ENCODE results near the gene TFDP1. TPM values are rescaled to one million over a fixed set of nuclear protein-coding genes. Genes with fewer than 3 reads are reported as not detected.

Gene TFDP1
- total RNA-seq, 2 experiments from 2014 or later = 17.6 to 20.0 TPM

- intact Hi-C loops (cut with DNase I, micrococcal nuclease) = no loop called here
- peak in 3 of 14 experiments; percentile 5 to 66 (median 57) for DNase-seq
Measured at GRCh38 chr13:113607056-113607888, 22.7 kb downstream of the TFDP1 start.

DNA sequence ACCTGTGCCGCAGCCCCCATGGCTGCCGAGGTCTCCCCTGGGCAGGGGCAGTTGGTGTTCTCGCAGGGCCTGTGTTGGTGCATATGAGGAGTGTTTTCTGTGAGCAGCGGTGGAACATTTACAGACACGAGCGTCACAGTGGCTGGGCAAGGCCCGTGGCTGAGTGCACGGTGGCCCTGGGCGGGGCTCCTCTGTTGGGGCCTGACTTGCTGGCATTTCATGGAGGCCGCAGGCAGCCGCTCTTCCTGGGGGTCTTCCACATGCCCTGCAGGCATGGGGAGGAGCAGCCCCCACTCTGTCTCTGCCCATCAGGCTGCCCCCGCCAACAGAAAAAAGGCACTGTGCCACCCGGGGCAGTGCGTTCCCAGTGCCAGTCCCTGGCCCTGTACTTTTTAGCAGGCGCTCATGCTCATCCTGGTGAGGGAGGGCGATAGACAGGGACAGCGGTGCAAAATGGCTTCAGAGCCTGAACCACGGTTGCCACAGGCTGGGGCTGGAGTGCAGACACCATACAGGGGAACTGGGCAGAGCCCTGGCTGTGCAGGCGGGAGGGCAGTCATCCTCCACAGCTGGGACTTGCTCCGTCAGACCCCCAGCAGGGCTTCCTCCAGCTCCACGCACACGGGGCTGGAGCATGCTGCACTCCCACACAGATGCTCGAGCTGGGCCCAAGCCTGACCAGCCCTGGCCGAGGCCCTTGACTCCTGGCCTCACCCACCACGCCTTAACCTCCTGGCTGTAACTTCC, 23.5 kb downstream of the TFDP1 start:
- POLR2A ChIA-PET = no interaction called here
- H3K27me3 Mint-ChIP-seq = no peaks in the 10 kb centered on the region
- DNase-seq (no peak), ATAC-seq (ENCODE audit: poor library complexity) (no peak)
- peaks cover 5% of the 10 kb centered on the region for H3K4me1 Mint-ChIP-seq (ENCODE audit: low read depth)
- intact Hi-C loops (cut with DNase I, micrococcal nuclease) = no loop called here
- Histone ChIP-seq H3K4me1 (ENCODE audit: insufficient read depth, low read length) (no peaks in the 10 kb centered on the region), H3K9me3 (ENCODE audit: control insufficient read depth in 1 of 2, insufficient read depth in 1 of 2, low read length in 2 of 2) (no peaks in the 10 kb centered on the region), H3K36me3 (ENCODE audit: insufficient read depth, low read length) (no peaks in the 10 kb centered on the region), H3K27ac (ENCODE audit: low read depth in 1 of 2, low read length in 2 of 2) (no peak overlapping the region), H3K27me3 (ENCODE audit: control insufficient read depth in 1 of 2, insufficient read depth in 2 of 2, low read length in 2 of 2) (no peaks in the 10 kb centered on the region), H3K4me3 (ENCODE audit: low read length) (no peak overlapping the region)
- no peak for TF ChIP-seq CTCF (IDR thresholded peaks at IDR 0.05)
- CTCF ChIA-PET = no interaction called here
- peaks cover 24% of the 10 kb centered on the region for H3K36me3 Mint-ChIP-seq (ENCODE audit: low read depth)
- no peaks in the 10 kb centered on the region for H3K9me3 Mint-ChIP-seq
- no peak overlapping the region for H3K4me3 Mint-ChIP-seq
- no peak overlapping the region for H3K27ac Mint-ChIP-seq

More at GRCh38 chr13:113607056-113607888, 22.7 kb downstream of the TFDP1 start:
- ATAC-seq (ENCODE audit: poor library complexity) = peak; percentile 29
- Histone ChIP-seq H3K27me3 (ENCODE audit: control insufficient read depth in 1 of 2, insufficient read depth in 2 of 2, low read length in 2 of 2) (no peaks in the 10 kb centered on the region), H3K27ac (ENCODE audit: low read depth in 1 of 2, low read length in 2 of 2) (no peak overlapping the region), H3K4me1 (ENCODE audit: insufficient read depth, low read length) (no peaks in the 10 kb centered on the region), H3K36me3 (ENCODE audit: insufficient read depth, low read length) (no peaks in the 10 kb centered on the region), H3K9me3 (ENCODE audit: control insufficient read depth in 1 of 2, insufficient read depth in 1 of 2, low read length in 2 of 2) (no peaks in the 10 kb centered on the region), H3K4me3 (ENCODE audit: low read length) (no peak overlapping the region)
- Mint-ChIP-seq H3K4me1 (ENCODE audit: low read depth) (peaks cover 5% of the 10 kb centered on the region), H3K27me3 (no peaks in the 10 kb centered on the region), H3K4me3 (no peak overlapping the region), H3K36me3 (ENCODE audit: low read depth) (peaks cover 20% of the 10 kb centered on the region), H3K27ac (no peak overlapping the region), H3K9me3 (no peaks in the 10 kb centered on the region)
- ChIA-PET POLR2A (no interaction called here), CTCF (no interaction called here)
- TF ChIP-seq CTCF (IDR thresholded peaks at IDR 0.05) = no peak

GRCh38 chr13:113608967-113609533, 24.5 kb downstream of the TFDP1 start:
- H3K4me1 ChIP-seq (ENCODE audit: insufficient read depth, low read length) = no peaks in the 10 kb centered on the region
- DNase-seq (no peak), ATAC-seq (ENCODE audit: poor library complexity) (no peak)
- intact Hi-C loops (cut with DNase I, micrococcal nuclease) = no loop called here
- no peak overlapping the region for H3K27ac Mint-ChIP-seq
- peaks cover 5% of the 10 kb centered on the region for H3K4me1 Mint-ChIP-seq (ENCODE audit: low read depth)
- no peak for TF ChIP-seq CTCF (IDR thresholded peaks at IDR 0.05)
- H3K36me3 ChIP-seq (ENCODE audit: insufficient read depth, low read length) = peaks cover under 1% of the 10 kb centered on the region
- no peak overlapping the region for H3K4me3 Mint-ChIP-seq
- ChIA-PET CTCF (no interaction called here), POLR2A (no interaction called here)
- H3K36me3 Mint-ChIP-seq (ENCODE audit: low read depth) = peaks cover 24% of the 10 kb centered on the region
- H3K27me3 Mint-ChIP-seq = no peaks in the 10 kb centered on the region
- H3K27me3 ChIP-seq (ENCODE audit: control insufficient read depth in 1 of 2, insufficient read depth in 2 of 2, low read length in 2 of 2) = no peaks in the 10 kb centered on the region
- H3K9me3 Mint-ChIP-seq = no peaks in the 10 kb centered on the region
- no peak overlapping the region for H3K27ac ChIP-seq (ENCODE audit: low read depth in 1 of 2, low read length in 2 of 2)
- no peak overlapping the region for H3K4me3 ChIP-seq (ENCODE audit: low read length)
- H3K9me3 ChIP-seq (ENCODE audit: control insufficient read depth in 1 of 2, insufficient read depth in 1 of 2, low read length in 2 of 2) = no peaks in the 10 kb centered on the region

All from CD4-positive, alpha-beta T cell (primary cell).